ENCODE measurements around the gene MUS81. TPM values are rescaled to one million over a fixed set of nuclear protein-coding genes. Genes with fewer than 3 reads are reported as not detected.

The MUS81 gene
- total RNA-seq, 5 donors from 2014 or later (not counting 1 experiment from before 2014, with no cell fraction given): 55.5 to 118 (median 95.6) TPM

- Histone ChIP-seq H3K4me3 (ENCODE audit: control insufficient read depth in 1 of 2, extremely low read depth in 1 of 2, low read length in 1 of 2) (peak overlapping the region; percentile 46 to 71), H3K27ac (ENCODE audit: low read length) (peak overlapping the region; percentile 51), H3K4me1 (ENCODE audit: control insufficient read depth in 1 of 2, extremely low read depth in 1 of 2, insufficient read depth in 2 of 2, low read length in 2 of 2) (peaks cover 2 to 15% of the 10 kb centered on the region in 2 experiments), H3K36me3 (ENCODE audit: control insufficient read depth in 2 of 2, extremely low read depth in 1 of 2, insufficient read depth in 1 of 2, low read length in 1 of 2) (no peaks in the 10 kb centered on the region), H3K27me3 (replicated peaks in 1 of 2; ENCODE audit: control insufficient read depth in 2 of 2, extremely low read depth in 1 of 2, insufficient read depth in 2 of 2, low read length in 1 of 2) (peaks cover 0 to 4% of the 10 kb centered on the region in 2 experiments), H3K9me3 (no peaks in the 10 kb centered on the region)
- no peaks in the 10 kb centered on the region for H3K27me3 Mint-ChIP-seq
- DNase-seq (no peak), ATAC-seq (replicated peaks in 1 of 4) (no peak)
- 80% methylated on average over 1 of the region's 5 CpGs for WGBS (ENCODE audit: insufficient coverage)
- H3K4me1 Mint-ChIP-seq: peaks cover 12 to 17% (median 16%) of the 10 kb centered on the region in 3 donors
- CTCF ChIA-PET: interaction anchor here (0.5 to 3.0 kb wide), 22 partner anchors 9 to 707 kb away, joined by 3 to 20 read pairs (median 5); partner anchors contain the start of genes AP5B1 (in 1 of the 2), FIBP (in 1 of the 2) and KAT5 (in 1 of the 2)
- POLR2A ChIA-PET: no interaction called here
- peak overlapping the region; percentile 72 to 82 (median 81) for H3K4me3 Mint-ChIP-seq
- no peaks in the 10 kb centered on the region for H3K36me3 Mint-ChIP-seq
- no peaks in the 10 kb centered on the region for H3K9me3 Mint-ChIP-seq
- H3K27ac Mint-ChIP-seq: peak overlapping the region; percentile 35 to 66
These were observed 42.9 kb upstream of the MUS81 start for GRCh38 chr11:65817312-65817834.

DNA sequence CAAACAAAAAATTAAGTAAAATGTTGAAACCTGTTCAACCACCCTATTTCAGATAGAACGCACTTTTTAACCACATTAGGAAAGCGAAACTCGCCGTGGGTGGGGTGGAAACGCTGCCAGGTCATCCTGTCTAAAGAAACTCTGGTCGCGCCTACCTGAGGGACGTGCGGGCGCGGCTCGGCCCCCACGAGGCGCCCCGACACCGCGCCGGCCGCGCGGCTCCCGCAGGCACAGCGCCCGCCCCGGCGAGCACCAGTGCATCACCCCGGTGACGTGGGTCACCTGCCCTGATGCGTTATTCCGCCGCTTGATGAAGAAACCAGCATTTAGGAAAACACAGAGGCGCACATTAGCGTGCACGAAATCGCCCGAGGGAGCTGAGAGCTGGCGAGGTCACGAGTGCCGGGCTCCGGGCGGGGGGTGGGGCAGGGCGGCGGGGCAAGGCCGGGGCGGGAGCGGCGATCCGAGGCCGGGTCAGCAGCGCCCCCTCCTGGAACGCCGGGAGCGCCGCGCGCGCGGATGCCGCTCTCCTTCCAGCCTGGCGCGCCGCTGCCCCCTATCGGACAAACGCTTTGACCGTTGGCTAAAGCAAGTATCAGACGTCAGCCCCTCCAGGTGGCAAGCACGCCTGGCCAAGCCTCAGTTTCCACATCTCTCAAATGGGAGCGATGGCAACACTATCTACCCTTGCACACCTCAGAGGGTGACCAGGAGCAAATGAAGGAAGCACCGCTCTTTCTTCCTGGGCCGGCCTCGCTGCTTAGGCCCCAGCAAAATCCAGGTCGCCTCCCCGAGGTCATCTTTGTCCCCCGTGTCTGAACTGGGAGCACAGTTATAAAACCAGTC lies 42.2 kb upstream of the MUS81 start:
- Mint-ChIP-seq H3K4me1 (peaks cover 12 to 17% (median 16%) of the 10 kb centered on the region in 3 donors), H3K27ac (peak overlapping the region; percentile 66 to 72), H3K27me3 (no peaks in the 10 kb centered on the region), H3K9me3 (no peaks in the 10 kb centered on the region), H3K36me3 (no peaks in the 10 kb centered on the region), H3K4me3 (peak overlapping the region; percentile 72 to 82 (median 81))
- H3K4me3 ChIP-seq (ENCODE audit: control insufficient read depth in 1 of 2, extremely low read depth in 1 of 2, low read length in 1 of 2): peak overlapping the region; percentile 46 to 71
- H3K27me3 ChIP-seq (replicated peaks in 1 of 2; ENCODE audit: control insufficient read depth in 2 of 2, extremely low read depth in 1 of 2, insufficient read depth in 2 of 2, low read length in 1 of 2): peaks cover 0 to 8% of the 10 kb centered on the region in 2 experiments
- WGBS (ENCODE audit: insufficient coverage): 4% methylated on average over 70 of the region's 74 CpGs
- ATAC-seq (replicated peaks in 1 of 4) (peak; percentile 93 to 99 (median 96)), DNase-seq (peak; percentile 68 to 97 (median 89))
- H3K4me1 ChIP-seq (ENCODE audit: control insufficient read depth in 1 of 2, extremely low read depth in 1 of 2, insufficient read depth in 2 of 2, low read length in 2 of 2): peaks cover 2 to 15% of the 10 kb centered on the region in 2 experiments
- H3K9me3 ChIP-seq: no peaks in the 10 kb centered on the region
- no peaks in the 10 kb centered on the region for H3K36me3 ChIP-seq (ENCODE audit: control insufficient read depth in 2 of 2, extremely low read depth in 1 of 2, insufficient read depth in 1 of 2, low read length in 1 of 2)
- H3K27ac ChIP-seq (ENCODE audit: low read length): peak overlapping the region; percentile 51
- ChIA-PET CTCF (interaction anchor here (0.6 to 3.0 kb wide), 23 partner anchors 9 to 707 kb away, joined by 3 to 20 read pairs (median 5); partner anchors contain the start of genes AP5B1 (in 1 of the 2), FIBP (in 1 of the 2), KAT5 (in 1 of the 2) and RNASEH2C (in 1 of the 2)), POLR2A (no interaction called here)

- no peak for ATAC-seq (replicated peaks in 1 of 4)
- WGBS (ENCODE audit: insufficient coverage): 82% methylated on average over 8 of the region's 8 CpGs
- Mint-ChIP-seq H3K4me1 (peaks cover 12 to 17% (median 16%) of the 10 kb centered on the region in 3 donors), H3K36me3 (no peaks in the 10 kb centered on the region), H3K9me3 (no peaks in the 10 kb centered on the region), H3K27me3 (no peaks in the 10 kb centered on the region), H3K4me3 (no peak overlapping the region), H3K27ac (no peak overlapping the region)
- no peaks in the 10 kb centered on the region for H3K9me3 ChIP-seq
- peaks cover 2 to 15% of the 10 kb centered on the region in 2 experiments for H3K4me1 ChIP-seq (ENCODE audit: control insufficient read depth in 1 of 2, extremely low read depth in 1 of 2, insufficient read depth in 2 of 2, low read length in 2 of 2)
- ChIA-PET POLR2A (no interaction called here), CTCF (no interaction called here)
- DNase-seq: no peak
- peaks cover 0 to 9% of the 10 kb centered on the region in 2 experiments for H3K27me3 ChIP-seq (replicated peaks in 1 of 2; ENCODE audit: control insufficient read depth in 2 of 2, extremely low read depth in 1 of 2, insufficient read depth in 2 of 2, low read length in 1 of 2)
- no peak overlapping the region for H3K4me3 ChIP-seq (ENCODE audit: control insufficient read depth in 1 of 2, extremely low read depth in 1 of 2, low read length in 1 of 2)
- H3K36me3 ChIP-seq (ENCODE audit: control insufficient read depth in 2 of 2, extremely low read depth in 1 of 2, insufficient read depth in 1 of 2, low read length in 1 of 2): no peaks in the 10 kb centered on the region
- no peak overlapping the region for H3K27ac ChIP-seq (ENCODE audit: low read length)
These were observed 39.1 kb upstream of the MUS81 start for GRCh38 chr11:65821107-65821506.

GRCh38 chr11:65822776-65823528 lies 37.3 kb upstream of the MUS81 start:
- Histone ChIP-seq H3K27me3 (replicated peaks in 1 of 2; ENCODE audit: control insufficient read depth in 2 of 2, extremely low read depth in 1 of 2, insufficient read depth in 2 of 2, low read length in 1 of 2) (peaks cover 0 to 9% of the 10 kb centered on the region in 2 experiments), H3K36me3 (ENCODE audit: control insufficient read depth in 2 of 2, extremely low read depth in 1 of 2, insufficient read depth in 1 of 2, low read length in 1 of 2) (no peaks in the 10 kb centered on the region), H3K9me3 (no peaks in the 10 kb centered on the region), H3K27ac (ENCODE audit: low read length) (no peak overlapping the region), H3K4me1 (ENCODE audit: control insufficient read depth in 1 of 2, extremely low read depth in 1 of 2, insufficient read depth in 2 of 2, low read length in 2 of 2) (peaks cover 0 to 4% of the 10 kb centered on the region in 2 experiments), H3K4me3 (ENCODE audit: control insufficient read depth in 1 of 2, extremely low read depth in 1 of 2, low read length in 1 of 2) (no peak overlapping the region)
- 69% methylated on average over 8 of the region's 15 CpGs for WGBS (ENCODE audit: insufficient coverage)
- no peak for ATAC-seq (replicated peaks in 1 of 4)
- Mint-ChIP-seq H3K4me3 (no peak overlapping the region), H3K4me1 (peaks cover 0 to 3% (median 3%) of the 10 kb centered on the region in 3 donors), H3K36me3 (no peaks in the 10 kb centered on the region), H3K27me3 (no peaks in the 10 kb centered on the region), H3K9me3 (no peaks in the 10 kb centered on the region), H3K27ac (no peak overlapping the region)
- no peak for DNase-seq
- ChIA-PET CTCF (interaction anchor here (0.5 to 1.0 kb wide), 3 partner anchors 63 to 297 kb away, joined by 3 to 4 read pairs (median 3); no protein-coding TSS in a partner anchor), POLR2A (interaction anchor here in 1 of 2 donors (0.7 kb wide), 1 partner anchor 564 kb away, joined by 4 read pairs; no protein-coding TSS in a partner anchor)

DNA sequence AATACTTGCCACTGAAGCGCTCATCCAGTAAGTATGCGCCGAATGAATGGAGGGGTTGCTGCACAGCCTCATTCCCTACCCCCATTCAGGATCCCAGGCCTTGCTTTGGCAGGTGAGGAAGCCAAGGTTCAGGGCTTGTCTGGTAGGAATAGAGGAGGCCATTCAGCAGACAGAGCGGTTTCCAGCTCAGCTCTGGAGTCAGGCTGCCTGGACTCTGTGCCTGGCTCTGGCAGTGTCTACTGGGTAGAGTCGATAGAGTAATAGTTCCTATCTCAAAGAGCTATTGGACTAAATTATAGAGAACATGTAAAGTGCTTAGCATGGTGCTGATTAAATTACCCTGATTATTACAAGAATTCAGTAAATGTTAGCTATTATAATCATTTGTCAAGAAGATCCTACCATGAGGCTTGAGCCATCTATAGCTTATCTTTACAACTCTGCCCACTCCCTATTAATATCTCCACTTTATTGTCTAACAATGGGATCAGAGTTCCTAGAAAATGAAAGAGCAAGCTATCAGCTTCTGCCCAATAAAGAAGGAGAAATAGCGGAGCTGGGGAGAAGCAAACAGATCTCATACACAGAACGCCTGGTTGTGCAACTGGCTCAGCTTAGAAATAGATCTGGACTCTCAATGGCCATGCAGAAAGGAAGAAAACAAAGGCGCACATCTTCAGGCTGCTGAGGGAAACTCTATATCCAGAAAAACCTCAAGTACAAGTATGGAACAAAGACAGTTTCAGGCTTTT lies 33.1 kb upstream of the MUS81 start:
- Histone ChIP-seq H3K27me3 (replicated peaks in 1 of 2; ENCODE audit: control insufficient read depth in 2 of 2, extremely low read depth in 1 of 2, insufficient read depth in 2 of 2, low read length in 1 of 2) (peaks cover 0 to 5% of the 10 kb centered on the region in 2 experiments), H3K4me3 (ENCODE audit: control insufficient read depth in 1 of 2, extremely low read depth in 1 of 2, low read length in 1 of 2) (no peak overlapping the region), H3K4me1 (ENCODE audit: control insufficient read depth in 1 of 2, extremely low read depth in 1 of 2, insufficient read depth in 2 of 2, low read length in 2 of 2) (no peaks in the 10 kb centered on the region), H3K27ac (ENCODE audit: low read length) (no peak overlapping the region), H3K36me3 (ENCODE audit: control insufficient read depth in 2 of 2, extremely low read depth in 1 of 2, insufficient read depth in 1 of 2, low read length in 1 of 2) (no peaks in the 10 kb centered on the region), H3K9me3 (no peaks in the 10 kb centered on the region)
- Mint-ChIP-seq H3K4me1 (peaks cover 2 to 8% (median 3%) of the 10 kb centered on the region in 3 donors), H3K36me3 (no peaks in the 10 kb centered on the region), H3K9me3 (no peaks in the 10 kb centered on the region), H3K27me3 (no peaks in the 10 kb centered on the region), H3K27ac (no peak overlapping the region), H3K4me3 (no peak overlapping the region)
- ATAC-seq (replicated peaks in 1 of 4) (no peak), DNase-seq (no peak)
- 92% methylated on average over 2 of the region's 8 CpGs for WGBS (ENCODE audit: insufficient coverage)
- CTCF ChIA-PET: interaction anchor here (0.6 to 1.1 kb wide), 4 partner anchors 10 to 61 kb away, joined by 3 read pairs; partner anchors contain the start of gene FIBP (in 1 of the 2)
- POLR2A ChIA-PET: interaction anchor here (0.5 to 0.7 kb wide), 2 partner anchors 44 to 454 kb away, joined by 3 read pairs; no protein-coding TSS in a partner anchor

Measured in T-cell (primary cell).